ENCODE results near the gene ZNF488. TPM values are rescaled to one million over a fixed set of nuclear protein-coding genes. Genes with fewer than 3 reads are reported as not detected.

Gene ZNF488
- total RNA-seq, 2 experiments from 2014 or later: 0.08 to 0.10 TPM

GRCh38 chr10:47414752-47415519 is 30.8 kb upstream of the ZNF488 start:
- Mint-ChIP-seq H3K27me3 (peaks cover 1% of the 10 kb centered on the region), H3K4me3 (no peak overlapping the region), H3K4me1 (no peaks in the 10 kb centered on the region), H3K27ac (no peak overlapping the region), H3K9me3 (no peaks in the 10 kb centered on the region), H3K36me3 (ENCODE audit: low read depth) (no peaks in the 10 kb centered on the region)
- POLR2A ChIA-PET: no interaction called here
- CTCF ChIA-PET: no interaction called here
- DNase-seq: no peak

- H3K27me3 Mint-ChIP-seq: peaks cover 1% of the 10 kb centered on the region
- ChIA-PET POLR2A (no interaction called here), CTCF (no interaction called here)
- H3K4me1 Mint-ChIP-seq: no peaks in the 10 kb centered on the region
- no peak overlapping the region for H3K27ac Mint-ChIP-seq
- H3K9me3 Mint-ChIP-seq: no peaks in the 10 kb centered on the region
- H3K36me3 Mint-ChIP-seq (ENCODE audit: low read depth): no peaks in the 10 kb centered on the region
- DNase-seq: no peak
- H3K4me3 Mint-ChIP-seq: no peak overlapping the region
These were observed 30.1 kb upstream of the ZNF488 start for GRCh38 chr10:47414227-47414592.

DNA sequence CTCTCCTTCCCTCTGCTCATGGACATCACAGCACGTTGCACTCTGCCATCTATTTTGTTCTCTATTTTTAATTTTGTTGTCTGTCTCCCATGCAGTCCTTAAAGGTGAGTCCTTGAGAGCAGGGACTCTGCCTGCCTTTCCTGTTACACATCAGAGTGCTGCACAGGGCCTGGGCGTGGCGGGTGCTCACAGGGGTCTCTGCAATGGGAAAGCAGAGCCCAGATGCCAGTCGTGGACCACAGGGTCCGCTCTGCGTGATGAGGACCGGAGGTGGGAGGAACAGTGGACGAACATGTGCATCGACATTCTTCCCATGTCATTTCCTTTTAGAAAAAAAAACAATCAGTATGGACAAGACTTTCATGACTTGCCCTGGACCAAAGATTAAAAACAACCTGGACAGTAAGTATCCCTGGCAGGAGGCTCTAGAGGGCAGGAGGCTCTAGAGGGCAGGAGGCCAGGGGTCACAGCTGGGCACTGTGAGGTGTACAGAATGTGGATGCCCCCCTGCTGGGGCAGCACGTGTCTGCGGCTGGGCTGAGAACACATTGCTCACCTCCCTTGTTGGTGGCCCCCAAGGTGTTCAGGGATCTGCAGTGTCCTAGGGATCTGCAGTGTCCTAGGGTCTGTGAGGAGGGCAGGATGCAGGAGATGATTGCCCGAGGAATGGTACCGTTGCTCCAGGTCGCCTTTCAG is 29.6 kb upstream of the ZNF488 start:
- DNase-seq: no peak
- CTCF ChIA-PET: no interaction called here
- POLR2A ChIA-PET: no interaction called here
- H3K4me3 Mint-ChIP-seq: no peak overlapping the region
- no peak overlapping the region for H3K27ac Mint-ChIP-seq
- H3K27me3 Mint-ChIP-seq: peaks cover 1% of the 10 kb centered on the region
- H3K36me3 Mint-ChIP-seq (ENCODE audit: low read depth): no peaks in the 10 kb centered on the region
- no peaks in the 10 kb centered on the region for H3K4me1 Mint-ChIP-seq
- H3K9me3 Mint-ChIP-seq: no peaks in the 10 kb centered on the region

DNA sequence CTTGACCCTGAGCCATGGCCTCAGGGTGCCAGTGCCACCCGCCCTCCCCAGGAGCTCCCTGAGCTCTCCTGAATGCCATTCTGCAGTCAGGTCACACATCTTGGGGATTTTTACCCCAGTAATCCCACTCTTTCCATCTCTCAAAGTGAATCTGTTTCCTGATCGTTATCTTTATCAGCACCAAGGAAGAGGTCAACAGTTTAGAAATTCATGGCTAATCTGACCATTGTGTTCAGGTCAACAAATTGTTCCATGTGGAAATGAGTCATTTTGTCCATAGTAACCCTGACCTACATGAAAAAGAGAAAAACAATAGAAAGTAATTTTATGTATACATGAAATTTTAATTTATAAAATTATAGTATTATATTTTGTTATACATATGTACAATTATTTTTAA is 28.8 kb upstream of the ZNF488 start:
- no peaks in the 10 kb centered on the region for H3K36me3 Mint-ChIP-seq (ENCODE audit: low read depth)
- ChIA-PET POLR2A (no interaction called here), CTCF (no interaction called here)
- no peaks in the 10 kb centered on the region for H3K4me1 Mint-ChIP-seq
- H3K4me3 Mint-ChIP-seq: no peak overlapping the region
- H3K27me3 Mint-ChIP-seq: peaks cover 1% of the 10 kb centered on the region
- DNase-seq: no peak
- no peak overlapping the region for H3K27ac Mint-ChIP-seq
- no peaks in the 10 kb centered on the region for H3K9me3 Mint-ChIP-seq

- Mint-ChIP-seq H3K27me3 (peaks cover 1% of the 10 kb centered on the region), H3K4me3 (no peak overlapping the region), H3K27ac (no peak overlapping the region), H3K9me3 (no peaks in the 10 kb centered on the region), H3K36me3 (ENCODE audit: low read depth) (no peaks in the 10 kb centered on the region), H3K4me1 (no peaks in the 10 kb centered on the region)
- ChIA-PET CTCF (no interaction called here), POLR2A (no interaction called here)
- DNase-seq: no peak
These were observed 28.2 kb upstream of the ZNF488 start for GRCh38 chr10:47412177-47412730.

GRCh38 chr10:47410862-47411261 is 26.8 kb upstream of the ZNF488 start:
- ChIA-PET CTCF (no interaction called here), POLR2A (no interaction called here)
- peaks cover 1% of the 10 kb centered on the region for H3K27me3 Mint-ChIP-seq
- H3K9me3 Mint-ChIP-seq: no peaks in the 10 kb centered on the region
- H3K4me3 Mint-ChIP-seq: no peak overlapping the region
- H3K4me1 Mint-ChIP-seq: no peaks in the 10 kb centered on the region
- H3K36me3 Mint-ChIP-seq (ENCODE audit: low read depth): no peaks in the 10 kb centered on the region
- H3K27ac Mint-ChIP-seq: no peak overlapping the region
- no peak for DNase-seq

GRCh38 chr10:47410271-47410670 is 26.2 kb upstream of the ZNF488 start:
- CTCF ChIA-PET: no interaction called here
- H3K9me3 Mint-ChIP-seq: no peaks in the 10 kb centered on the region
- POLR2A ChIA-PET: no interaction called here
- no peaks in the 10 kb centered on the region for H3K4me1 Mint-ChIP-seq
- no peak overlapping the region for H3K27ac Mint-ChIP-seq
- peaks cover 1% of the 10 kb centered on the region for H3K27me3 Mint-ChIP-seq
- H3K36me3 Mint-ChIP-seq (ENCODE audit: low read depth): no peaks in the 10 kb centered on the region
- no peak overlapping the region for H3K4me3 Mint-ChIP-seq
- no peak for DNase-seq

GRCh38 chr10:47409866-47410256 is 25.8 kb upstream of the ZNF488 start:
- Mint-ChIP-seq H3K36me3 (ENCODE audit: low read depth) (no peaks in the 10 kb centered on the region), H3K27ac (no peak overlapping the region), H3K27me3 (peaks cover 1% of the 10 kb centered on the region), H3K4me1 (no peaks in the 10 kb centered on the region), H3K4me3 (no peak overlapping the region), H3K9me3 (no peaks in the 10 kb centered on the region)
- CTCF ChIA-PET: no interaction called here
- DNase-seq: no peak
- POLR2A ChIA-PET: no interaction called here

GRCh38 chr10:47409171-47409865 is 25.2 kb upstream of the ZNF488 start:
- Mint-ChIP-seq H3K27me3 (peaks cover 1% of the 10 kb centered on the region), H3K4me1 (no peaks in the 10 kb centered on the region), H3K4me3 (no peak overlapping the region), H3K27ac (no peak overlapping the region), H3K36me3 (ENCODE audit: low read depth) (no peaks in the 10 kb centered on the region), H3K9me3 (no peaks in the 10 kb centered on the region)
- ChIA-PET CTCF (no interaction called here), POLR2A (no interaction called here)
- DNase-seq: no peak

GRCh38 chr10:47408606-47409005 is 24.5 kb upstream of the ZNF488 start:
- POLR2A ChIA-PET: no interaction called here
- Mint-ChIP-seq H3K9me3 (no peaks in the 10 kb centered on the region), H3K4me1 (no peaks in the 10 kb centered on the region), H3K27ac (no peak overlapping the region), H3K27me3 (peaks cover 1% of the 10 kb centered on the region), H3K36me3 (ENCODE audit: low read depth) (no peaks in the 10 kb centered on the region), H3K4me3 (no peak overlapping the region)
- no peak for DNase-seq
- CTCF ChIA-PET: no interaction called here

DNA sequence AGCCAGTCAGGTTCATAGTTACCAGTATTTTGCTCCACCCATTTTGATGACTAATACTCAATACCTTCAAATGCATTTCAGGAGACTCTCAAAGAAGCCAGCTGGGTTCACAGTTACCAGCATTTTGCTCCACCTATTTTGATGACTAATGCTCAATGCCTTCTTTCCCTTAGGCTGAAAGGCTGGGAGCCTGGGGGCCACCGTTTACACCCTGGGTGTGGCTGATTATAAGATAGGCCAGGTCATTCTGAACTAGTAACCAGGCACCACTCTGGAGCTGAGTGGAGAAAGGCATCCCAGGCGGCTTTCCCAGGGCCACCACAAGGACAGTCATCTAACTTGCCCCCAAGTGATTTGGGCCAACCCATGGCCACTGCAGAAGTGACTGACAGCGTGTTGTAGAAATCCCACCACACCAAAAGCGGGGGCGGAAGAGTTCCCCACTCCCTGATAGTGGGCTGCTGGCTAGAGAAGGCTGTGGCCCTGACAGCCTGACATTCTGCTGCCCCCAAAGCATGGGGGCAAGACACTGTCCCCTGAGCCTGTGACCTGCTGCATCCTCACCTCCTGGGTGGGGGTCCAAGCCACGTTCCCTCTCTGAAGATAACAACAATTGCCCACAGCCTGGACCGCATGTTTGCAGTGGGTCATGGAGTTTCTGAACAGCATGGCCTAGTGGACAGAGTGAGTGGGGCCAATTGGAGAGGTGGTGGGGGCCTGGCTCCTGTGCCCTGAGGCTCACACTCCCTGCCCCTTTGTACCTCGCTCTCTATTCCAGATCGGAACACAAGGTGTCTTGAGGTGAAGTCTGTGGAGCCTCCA is 23.0 kb upstream of the ZNF488 start:
- Mint-ChIP-seq H3K27ac (no peak overlapping the region), H3K27me3 (no peaks in the 10 kb centered on the region)
- POLR2A ChIA-PET: no interaction called here

GRCh38 chr10:47406548-47406869 is 22.4 kb upstream of the ZNF488 start:
- Mint-ChIP-seq H3K27me3 (no peaks in the 10 kb centered on the region), H3K9me3 (no peaks in the 10 kb centered on the region), H3K36me3 (ENCODE audit: low read depth) (no peaks in the 10 kb centered on the region), H3K4me1 (no peaks in the 10 kb centered on the region), H3K4me3 (no peak overlapping the region), H3K27ac (no peak overlapping the region)
- POLR2A ChIA-PET: no interaction called here
- DNase-seq: no peak
- CTCF ChIA-PET: no interaction called here

More for the DNA sequence above, 23.0 kb upstream of the ZNF488 start:
- Mint-ChIP-seq H3K4me1 (no peaks in the 10 kb centered on the region), H3K9me3 (no peaks in the 10 kb centered on the region), H3K36me3 (ENCODE audit: low read depth) (no peaks in the 10 kb centered on the region), H3K4me3 (no peak overlapping the region)
- DNase-seq: no peak
- CTCF ChIA-PET: no interaction called here

- no peak for DNase-seq
- no peak overlapping the region for H3K27ac Mint-ChIP-seq
- no peaks in the 10 kb centered on the region for H3K9me3 Mint-ChIP-seq
- H3K36me3 Mint-ChIP-seq (ENCODE audit: low read depth): no peaks in the 10 kb centered on the region
- ChIA-PET POLR2A (no interaction called here), CTCF (no interaction called here)
- H3K4me1 Mint-ChIP-seq: no peaks in the 10 kb centered on the region
- H3K27me3 Mint-ChIP-seq: peaks cover under 1% of the 10 kb centered on the region
- H3K4me3 Mint-ChIP-seq: no peak overlapping the region
These were observed 21.9 kb upstream of the ZNF488 start for GRCh38 chr10:47405857-47406547.

Measured in activated CD4-positive, alpha-beta memory T cell treated with anti-CD3 and anti-CD28 coated beads, Interleukin-2, amount 10 ng/mL, durations not matched to agents 7 days and 5 days (primary cell).